HCEC 1CT (cell line): ENCODE measurements around the gene PCDHGA1.

ENCODE experiments used
- DNase-seq: peaks from one replicate; pipeline ENCODE4 v3.0.0-alpha.2; 2017

PCDHGA1 gene

GRCh38 chr5:141493500-141494422 is 163.4 kb downstream of the PCDHGA1 start:
- DNase-seq = no peak

GRCh38 chr5:141494761-141495452 is 164.6 kb downstream of the PCDHGA1 start:
- DNase-seq = no peak

- DNase-seq = no peak
Observed at GRCh38 chr5:141495453-141495811, 165.1 kb downstream of the PCDHGA1 start.

- DNase-seq = no peak
Observed at GRCh38 chr5:141496038-141496437, 165.7 kb downstream of the PCDHGA1 start.

GRCh38 chr5:141501761-141502160 is 171.4 kb downstream of the PCDHGA1 start:
- no peak for DNase-seq

GRCh38 chr5:141503681-141504080 is 173.4 kb downstream of the PCDHGA1 start:
- DNase-seq = no peak

GRCh38 chr5:141504216-141504615 is 173.9 kb downstream of the PCDHGA1 start:
- no peak for DNase-seq

- no peak for DNase-seq
Observed at GRCh38 chr5:141506381-141507155, 176.3 kb downstream of the PCDHGA1 start.

GRCh38 chr5:141507387-141508091 is 177.2 kb downstream of the PCDHGA1 start:
- peak; percentile 92 for DNase-seq

- DNase-seq = peak; percentile 47
Observed at GRCh38 chr5:141508440-141508797, 178.1 kb downstream of the PCDHGA1 start.

GRCh38 chr5:141508798-141509611 is 178.7 kb downstream of the PCDHGA1 start:
- peak; percentile 98 for DNase-seq

GRCh38 chr5:141510160-141510559 is 179.8 kb downstream of the PCDHGA1 start:
- no peak for DNase-seq

- no peak for DNase-seq
Observed at GRCh38 chr5:141510850-141511601, 180.7 kb downstream of the PCDHGA1 start.

- DNase-seq = no peak
Observed at GRCh38 chr5:141511771-141512325, 181.5 kb downstream of the PCDHGA1 start.

GRCh38 chr5:141512390-141512910 is 182.1 kb downstream of the PCDHGA1 start:
- peak; percentile 46 for DNase-seq

GRCh38 chr5:141512911-141513626 is 182.8 kb downstream of the PCDHGA1 start:
- peak; percentile 51 for DNase-seq

GRCh38 chr5:141513627-141514329 is 183.5 kb downstream of the PCDHGA1 start:
- peak; percentile 81 for DNase-seq

GRCh38 chr5:141514330-141515133 is 184.2 kb downstream of the PCDHGA1 start:
- peak; percentile 41 for DNase-seq
